GM13977 (cell line): ENCODE data around the gene HTT.

ENCODE experiments used
- DNase-seq: peaks from one replicate; pipeline ENCODE4 v3.0.0; 2012; ENCODE audit warnings: low spot score
- in situ Hi-C: fragments of 300-500 bp; cut with MboI; formaldehyde crosslinking; loops from one replicate; pipeline ENCODE4 v1.12.0; 2022; ENCODE audit warnings: low sequenced_read_pairs, low pct_unique_long_range_greater_than_20kb, mixed read lengths, inconsistent platforms; ENCODE audit not compliant: unreplicated experiment
- TF ChIP-seq, protein P1 (sequence below): IDR thresholded peaks from 2 replicates; pipeline ENCODE4 v1.5.1; 2012; ENCODE audit warnings: mild to moderate bottlenecking, control low read depth; ENCODE audit not compliant: insufficient read depth; ENCODE audit errors: extremely low read depth, missing control alignments

The HTT gene

DNA sequence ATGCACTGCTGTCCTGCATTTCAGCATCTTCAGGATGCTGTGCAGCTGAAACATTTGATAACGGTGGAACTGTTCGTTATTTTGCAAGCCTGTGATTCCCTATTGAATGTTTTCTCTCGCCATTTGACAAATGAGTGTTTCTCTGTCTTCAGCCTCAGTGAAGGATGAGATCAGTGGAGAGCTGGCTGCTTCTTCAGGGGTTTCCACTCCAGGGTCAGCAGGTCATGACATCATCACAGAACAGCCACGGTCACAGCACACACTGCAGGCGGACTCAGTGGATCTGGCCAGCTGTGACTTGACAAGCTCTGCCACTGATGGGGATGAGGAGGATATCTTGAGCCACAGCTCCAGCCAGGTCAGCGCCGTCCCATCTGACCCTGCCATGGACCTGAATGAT, 52.6 kb downstream of the HTT start:
- in situ Hi-C loops, result no loop called here
- DNase-seq, result no peak
- TF ChIP-seq, protein P1, sequence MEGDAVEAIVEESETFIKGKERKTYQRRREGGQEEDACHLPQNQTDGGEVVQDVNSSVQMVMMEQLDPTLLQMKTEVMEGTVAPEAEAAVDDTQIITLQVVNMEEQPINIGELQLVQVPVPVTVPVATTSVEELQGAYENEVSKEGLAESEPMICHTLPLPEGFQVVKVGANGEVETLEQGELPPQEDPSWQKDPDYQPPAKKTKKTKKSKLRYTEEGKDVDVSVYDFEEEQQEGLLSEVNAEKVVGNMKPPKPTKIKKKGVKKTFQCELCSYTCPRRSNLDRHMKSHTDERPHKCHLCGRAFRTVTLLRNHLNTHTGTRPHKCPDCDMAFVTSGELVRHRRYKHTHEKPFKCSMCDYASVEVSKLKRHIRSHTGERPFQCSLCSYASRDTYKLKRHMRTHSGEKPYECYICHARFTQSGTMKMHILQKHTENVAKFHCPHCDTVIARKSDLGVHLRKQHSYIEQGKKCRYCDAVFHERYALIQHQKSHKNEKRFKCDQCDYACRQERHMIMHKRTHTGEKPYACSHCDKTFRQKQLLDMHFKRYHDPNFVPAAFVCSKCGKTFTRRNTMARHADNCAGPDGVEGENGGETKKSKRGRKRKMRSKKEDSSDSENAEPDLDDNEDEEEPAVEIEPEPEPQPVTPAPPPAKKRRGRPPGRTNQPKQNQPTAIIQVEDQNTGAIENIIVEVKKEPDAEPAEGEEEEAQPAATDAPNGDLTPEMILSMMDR, result no peak

DNA sequence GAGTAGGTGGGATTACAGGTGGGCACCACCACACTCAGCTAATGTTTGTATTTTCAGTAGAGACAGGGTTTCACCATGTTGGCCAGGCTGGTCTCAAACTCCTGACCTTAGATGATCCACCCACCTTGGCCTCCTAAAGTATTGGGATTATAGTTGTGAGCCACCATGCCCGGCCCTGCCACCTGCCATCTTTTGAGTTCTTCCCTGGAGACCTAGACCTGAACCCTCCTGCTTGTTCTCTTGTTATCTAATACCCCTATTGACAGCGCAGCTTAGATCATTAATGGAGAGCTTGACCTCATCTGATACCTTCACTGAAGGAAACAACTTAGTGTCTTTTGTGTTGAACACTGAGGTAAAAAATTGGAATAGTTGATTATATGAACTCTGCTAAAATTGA, 53.6 kb downstream of the HTT start:
- DNase-seq, result no peak
- in situ Hi-C loops, result no loop called here
- TF ChIP-seq, protein P1, result no peak

DNA sequence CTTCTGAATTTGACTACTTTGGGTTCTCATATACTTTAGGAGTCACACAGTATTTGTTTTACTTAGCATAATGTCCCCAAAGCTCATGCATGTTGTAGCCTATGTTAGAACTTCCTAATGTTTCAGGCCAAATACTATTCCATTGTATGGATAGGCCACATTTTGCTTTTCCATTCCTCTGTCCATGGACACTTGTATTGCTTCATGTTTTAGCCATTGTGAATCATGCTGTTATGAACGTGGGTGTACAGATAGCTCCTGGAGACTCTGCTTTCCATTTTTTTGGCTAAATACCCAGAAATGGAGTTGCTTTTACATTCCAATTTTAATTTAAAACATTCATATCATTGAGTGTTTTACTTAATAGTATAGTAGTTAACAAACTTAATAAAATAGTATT, 54.5 kb downstream of the HTT start:
- in situ Hi-C loops, result no loop called here
- DNase-seq, result no peak
- TF ChIP-seq, protein P1, result no peak

GRCh38 chr4:3130201-3130600, 55.7 kb downstream of the HTT start:
- TF ChIP-seq, protein P1, result no peak
- DNase-seq, result no peak
- in situ Hi-C loops, result no loop called here

- in situ Hi-C loops, result no loop called here
- TF ChIP-seq, protein P1, result no peak
- DNase-seq, result no peak
These were observed 56.3 kb downstream of the HTT start for GRCh38 chr4:3130826-3131225.

DNA sequence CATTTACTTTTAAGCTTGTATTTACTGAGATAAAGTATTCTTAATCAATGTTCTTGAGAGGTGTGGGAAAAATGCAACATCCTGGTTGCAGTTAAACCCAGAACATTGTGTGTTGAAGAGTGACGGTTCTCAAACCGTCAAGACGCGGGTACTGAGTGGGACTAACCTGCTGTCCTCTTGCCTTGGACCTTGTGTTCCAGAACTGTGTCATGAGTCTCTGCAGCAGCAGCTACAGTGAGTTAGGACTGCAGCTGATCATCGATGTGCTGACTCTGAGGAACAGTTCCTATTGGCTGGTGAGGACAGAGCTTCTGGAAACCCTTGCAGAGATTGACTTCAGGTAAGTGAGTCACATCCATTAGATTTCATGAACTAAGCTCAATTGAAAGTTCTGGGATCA, 59.7 kb downstream of the HTT start:
- in situ Hi-C loops, result no loop called here
- DNase-seq, result no peak
- TF ChIP-seq, protein P1, result no peak
